Body of pancreas (tissue), 4 donors: Measurements from ENCODE around the gene YPEL5. TPM values are rescaled to one million over a fixed set of nuclear protein-coding genes. Genes with fewer than 3 reads are reported as not detected.

ENCODE experiments used
- ATAC-seq: fragments of 150-250 bp; one replicate; pipeline ENCODE4 v1.9.1; 2016
- DNase-seq, 4 donors: peaks; one replicate each; pipeline ENCODE4 v3.0.0-alpha.2; 2019
- H3K27ac ChIP-seq, 4 donors: fragments of 200-600 bp; sonication (generic); 1 replicate in 3 of 4; 2 replicates in 1 of 4; pipeline versions ENCODE4 v1.5.1 to v1.6.1; 2016 to 2019; ENCODE audit warnings: mild to moderate bottlenecking in 1 of 4, mixed read lengths in 1 of 4, moderate library complexity in 1 of 4
- H3K27me3 ChIP-seq, 2 donors: fragments of 200-600 bp; sonication (generic); one replicate each; pipeline ENCODE4 v1.6.0; 2016; ENCODE audit warnings: mild to moderate bottlenecking in 1 of 2
- H3K36me3 ChIP-seq, 2 donors: fragments of 200-600 bp; sonication (generic); replicated peaks in 1 of 2; 2 replicates each; pipeline ENCODE4 v1.5.1; 2016; ENCODE audit warnings: low read depth in 2 of 2; ENCODE audit not compliant: insufficient read depth in 1 of 2
- H3K4me1 ChIP-seq: fragments of 200-600 bp; sonication (generic); one replicate; pipeline ENCODE4 v1.6.0; 2016
- H3K4me3 ChIP-seq, 2 donors: fragments of 200-600 bp; sonication (generic); 1 replicate in 1 of 2; 2 replicates in 1 of 2; pipeline ENCODE4 v1.5.1; 2016 to 2019
- H3K9me3 ChIP-seq, 3 donors: fragments of 200-600 bp; sonication (generic); 1 replicate in 2 of 3; 2 replicates in 1 of 3; pipeline ENCODE4 v1.5.1; 2016
- POLR2A ChIP-seq, 3 donors: fragments of 450-650 bp; IDR thresholded peaks; one replicate each; pipeline ENCODE4 v1.6.1; 2016; ENCODE audit warnings: antibody characterized with exemption in 3 of 3, mild to moderate bottlenecking in 2 of 3
- WGBS, 2 donors: methylation state at CpG; one replicate each; pipeline ENCODE4 v1.1.5; 2017; 5-methylcytosine and 5-hydroxymethylcytosine counted together
- intact Hi-C: fragments of 100-400 bp; cut with DNase I; formaldehyde crosslinking; loops from one replicate; pipeline ENCODE4 v1.15.1; 2023
- total RNA-seq, 2 donors: library from RNA; depleted of rRNA; stranded (reverse); fragments of >200 nt; gene quantifications; one replicate each; pipeline ENCODE4 v1.1.0, GENCODE V29; 2016
- TF ChIP-seq, protein P1 (sequence below), 7 experiments: fragments of 450-650 bp in 4 of 7; fragments of 200-600 bp in 3 of 7; sonication (generic) in 3 of 7; IDR thresholded peaks; one replicate each; pipeline ENCODE4 v1.5.1; 2016 to 2019; ENCODE audit warnings: antibody characterized with exemption in 7 of 7

The YPEL5 gene
- total RNA-seq, 2 donors from 2014 or later: 29.3 to 36.6 TPM

DNA sequence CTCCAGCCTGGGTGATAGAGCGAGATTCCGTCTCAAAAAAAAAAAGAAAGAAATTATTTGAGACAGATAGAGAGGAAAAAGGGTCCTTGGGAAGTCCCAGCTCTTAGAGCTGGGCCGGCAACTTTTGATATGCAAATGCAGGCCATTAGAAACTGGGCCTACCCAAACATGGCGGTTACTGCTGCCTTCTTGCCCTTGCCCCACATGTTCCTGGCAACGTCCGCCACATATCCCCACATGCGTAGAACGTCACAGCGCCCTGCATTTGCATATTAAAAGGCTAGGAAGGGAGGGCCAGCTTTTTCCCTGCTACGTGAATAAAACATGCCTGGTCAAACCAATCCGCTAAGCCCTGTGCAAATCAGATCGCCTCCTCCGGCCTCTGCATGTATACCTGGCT lies 43.8 kb downstream of the YPEL5 start:
- DNase-seq (no peak), ATAC-seq (no peak)
- H3K4me1 ChIP-seq: no peaks in the 10 kb centered on the region
- 89 to 90% methylated on average over 11 to 13 of the region's 13 CpGs for WGBS, 2 donors
- intact Hi-C loops: no loop called here
- no peak overlapping the region for H3K4me3 ChIP-seq
- no peak overlapping the region for H3K27ac ChIP-seq
- no peaks in the 10 kb centered on the region for H3K36me3 ChIP-seq
- H3K27me3 ChIP-seq: no peaks in the 10 kb centered on the region
- TF ChIP-seq, protein P1, sequence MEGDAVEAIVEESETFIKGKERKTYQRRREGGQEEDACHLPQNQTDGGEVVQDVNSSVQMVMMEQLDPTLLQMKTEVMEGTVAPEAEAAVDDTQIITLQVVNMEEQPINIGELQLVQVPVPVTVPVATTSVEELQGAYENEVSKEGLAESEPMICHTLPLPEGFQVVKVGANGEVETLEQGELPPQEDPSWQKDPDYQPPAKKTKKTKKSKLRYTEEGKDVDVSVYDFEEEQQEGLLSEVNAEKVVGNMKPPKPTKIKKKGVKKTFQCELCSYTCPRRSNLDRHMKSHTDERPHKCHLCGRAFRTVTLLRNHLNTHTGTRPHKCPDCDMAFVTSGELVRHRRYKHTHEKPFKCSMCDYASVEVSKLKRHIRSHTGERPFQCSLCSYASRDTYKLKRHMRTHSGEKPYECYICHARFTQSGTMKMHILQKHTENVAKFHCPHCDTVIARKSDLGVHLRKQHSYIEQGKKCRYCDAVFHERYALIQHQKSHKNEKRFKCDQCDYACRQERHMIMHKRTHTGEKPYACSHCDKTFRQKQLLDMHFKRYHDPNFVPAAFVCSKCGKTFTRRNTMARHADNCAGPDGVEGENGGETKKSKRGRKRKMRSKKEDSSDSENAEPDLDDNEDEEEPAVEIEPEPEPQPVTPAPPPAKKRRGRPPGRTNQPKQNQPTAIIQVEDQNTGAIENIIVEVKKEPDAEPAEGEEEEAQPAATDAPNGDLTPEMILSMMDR (IDR thresholded peaks at IDR 0.05): no peak
- TF ChIP-seq POLR2A (IDR thresholded peaks at IDR 0.05): no peak
- H3K9me3 ChIP-seq: no peaks in the 10 kb centered on the region

DNA sequence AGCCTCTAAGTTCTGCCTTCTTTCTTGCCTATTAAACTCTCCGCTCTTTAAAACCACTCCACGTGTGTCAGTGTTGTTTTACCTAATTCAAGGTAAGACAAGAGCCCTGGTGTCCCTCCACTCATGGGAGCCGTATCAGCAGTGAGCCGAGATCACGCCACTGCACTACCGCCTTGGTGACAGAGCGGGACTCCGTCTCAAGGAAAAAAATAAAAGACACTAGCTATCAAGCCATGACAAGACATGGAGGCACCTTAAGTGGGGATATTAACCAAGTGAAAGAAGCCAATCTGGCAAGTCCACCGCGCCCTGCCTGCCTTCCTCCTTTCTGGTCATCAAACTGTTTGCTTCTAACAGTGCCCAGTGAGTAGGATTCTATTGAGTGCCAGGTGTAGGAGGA lies 44.3 kb downstream of the YPEL5 start:
- intact Hi-C loops: no loop called here
- no peak for TF ChIP-seq POLR2A (IDR thresholded peaks at IDR 0.05)
- TF ChIP-seq, protein P1 (IDR thresholded peaks at IDR 0.05): no peak

DNA sequence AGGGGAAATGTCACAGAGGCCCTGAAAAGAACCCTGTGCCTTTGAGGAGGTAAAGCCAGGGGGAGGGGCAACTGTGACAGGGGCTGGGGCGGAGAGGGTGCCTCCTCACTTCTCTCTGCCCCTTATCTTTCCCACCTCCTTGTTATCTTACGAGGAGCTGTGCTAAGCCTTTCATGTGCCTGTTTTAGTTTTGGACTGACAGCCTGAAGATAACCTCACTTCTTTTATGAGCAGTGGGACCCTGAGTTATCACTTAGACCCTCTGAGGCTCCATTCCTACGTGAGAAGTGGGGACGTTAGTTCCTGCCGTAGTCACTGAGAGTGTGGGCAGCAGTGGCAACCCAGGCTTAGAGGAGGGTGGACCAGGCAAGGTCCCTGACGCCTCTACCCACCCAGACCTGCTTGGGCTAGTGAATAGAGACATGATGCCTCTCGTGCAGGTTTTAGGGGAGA lies 45.0 kb downstream of the YPEL5 start:
- no peak for DNase-seq

More for the DNA sequence above, 44.3 kb downstream of the YPEL5 start:
- Histone ChIP-seq H3K27ac (no peak overlapping the region), H3K27me3 (no peaks in the 10 kb centered on the region), H3K9me3 (no peaks in the 10 kb centered on the region), H3K4me3 (no peak overlapping the region), H3K4me1 (no peaks in the 10 kb centered on the region), H3K36me3 (no peaks in the 10 kb centered on the region)
- WGBS, 2 donors: 88 to 95% methylated on average over 10 of the region's 10 CpGs
- DNase-seq: no peak
- ATAC-seq: no peak

DNA sequence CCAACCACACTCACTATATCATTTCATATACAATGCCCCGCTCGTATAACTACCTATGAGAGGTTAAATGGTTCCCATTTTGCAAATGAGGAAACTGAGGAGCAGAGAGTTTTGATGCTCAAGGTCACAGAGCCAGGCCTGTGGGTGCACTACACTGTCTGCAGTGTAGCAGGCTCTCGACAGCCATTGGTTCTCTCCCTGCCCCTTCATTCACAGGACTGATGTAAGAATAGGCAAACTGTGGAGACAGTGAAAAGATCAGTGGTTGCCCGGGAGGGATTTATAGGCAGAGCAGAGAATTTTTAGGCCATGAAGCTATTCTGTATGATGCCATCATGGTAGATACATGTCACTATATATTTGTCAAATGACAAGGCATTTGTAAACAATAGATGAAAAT lies 45.5 kb downstream of the YPEL5 start:
- ATAC-seq (no peak), DNase-seq (no peak)
- no peaks in the 10 kb centered on the region for H3K27me3 ChIP-seq
- intact Hi-C loops: no loop called here
- H3K4me3 ChIP-seq: no peak overlapping the region
- no peaks in the 10 kb centered on the region for H3K4me1 ChIP-seq
- TF ChIP-seq, protein P1 (IDR thresholded peaks at IDR 0.05): no peak
- TF ChIP-seq POLR2A (IDR thresholded peaks at IDR 0.05): no peak
- H3K27ac ChIP-seq: no peak overlapping the region
- no peaks in the 10 kb centered on the region for H3K9me3 ChIP-seq
- H3K36me3 ChIP-seq: no peaks in the 10 kb centered on the region
- WGBS, 2 donors: 76 to 90% methylated on average over 4 of the region's 4 CpGs

More for the DNA sequence above, 45.0 kb downstream of the YPEL5 start:
- no peak overlapping the region for H3K4me3 ChIP-seq
- H3K9me3 ChIP-seq: no peaks in the 10 kb centered on the region
- H3K27me3 ChIP-seq: no peaks in the 10 kb centered on the region
- H3K36me3 ChIP-seq: no peaks in the 10 kb centered on the region
- no peaks in the 10 kb centered on the region for H3K4me1 ChIP-seq
- no peak overlapping the region for H3K27ac ChIP-seq
- intact Hi-C loops: no loop called here
- whole genome bisulfite sequencing, 2 donors: 62 to 66% methylated on average over 7 of the region's 7 CpGs
- TF ChIP-seq, protein P1 (IDR thresholded peaks at IDR 0.05): no peak
- no peak for TF ChIP-seq POLR2A (IDR thresholded peaks at IDR 0.05)
- ATAC-seq: no peak

DNA sequence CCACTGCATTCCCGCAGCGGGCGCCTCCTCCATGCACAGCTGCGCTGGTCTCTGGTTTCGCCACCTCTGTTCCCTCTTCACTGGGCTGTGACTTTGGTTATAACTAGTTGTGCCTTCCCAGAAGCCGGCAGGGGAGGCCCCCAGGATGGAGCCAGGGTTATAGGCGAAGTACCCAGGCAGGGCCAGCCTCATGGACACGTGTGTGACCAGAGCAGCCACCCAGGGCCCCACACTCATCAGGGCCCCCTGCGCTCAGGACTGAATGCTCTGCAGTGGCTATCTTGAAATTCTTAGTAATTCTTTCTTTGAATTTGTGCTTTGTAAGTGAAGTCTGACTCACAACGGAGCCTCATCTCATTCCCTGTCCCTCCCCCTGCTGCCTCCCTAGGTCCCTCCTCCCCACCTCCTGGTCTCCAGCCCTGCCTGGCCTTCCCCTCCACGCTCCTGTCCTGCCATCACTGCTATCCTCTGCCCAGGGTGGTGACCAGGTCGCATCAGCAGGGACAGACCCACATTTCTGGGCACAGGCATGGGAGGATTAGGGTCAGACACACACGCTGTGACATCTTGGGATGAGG lies 46.4 kb downstream of the YPEL5 start:
- no peak for DNase-seq

More for the DNA sequence above, 46.4 kb downstream of the YPEL5 start:
- 84 to 87% methylated on average over 12 to 13 of the region's 13 CpGs for WGBS, 2 donors
- no peaks in the 10 kb centered on the region for H3K4me1 ChIP-seq
- no peak for ATAC-seq
- H3K27ac ChIP-seq: no peak overlapping the region
- intact Hi-C loops: no loop called here
- H3K4me3 ChIP-seq: no peak overlapping the region
- H3K9me3 ChIP-seq: no peaks in the 10 kb centered on the region
- H3K27me3 ChIP-seq: no peaks in the 10 kb centered on the region
- no peak for TF ChIP-seq POLR2A (IDR thresholded peaks at IDR 0.05)
- TF ChIP-seq, protein P1 (IDR thresholded peaks at IDR 0.05): no peak
- no peaks in the 10 kb centered on the region for H3K36me3 ChIP-seq
